Left hindlimb (tissue), 1 donor: ENCODE data around the gene MYH16.
"Not testable (repeated sequence)": the region's sequence is repeated elsewhere in the genome, so short reads cannot be mapped to it uniquely, and the experiment has no call there.

Experiments
- DNase-seq: peaks from one replicate; pipeline ENCODE4 v3.0.0-alpha.2; 2018

Gene MYH16

DNA sequence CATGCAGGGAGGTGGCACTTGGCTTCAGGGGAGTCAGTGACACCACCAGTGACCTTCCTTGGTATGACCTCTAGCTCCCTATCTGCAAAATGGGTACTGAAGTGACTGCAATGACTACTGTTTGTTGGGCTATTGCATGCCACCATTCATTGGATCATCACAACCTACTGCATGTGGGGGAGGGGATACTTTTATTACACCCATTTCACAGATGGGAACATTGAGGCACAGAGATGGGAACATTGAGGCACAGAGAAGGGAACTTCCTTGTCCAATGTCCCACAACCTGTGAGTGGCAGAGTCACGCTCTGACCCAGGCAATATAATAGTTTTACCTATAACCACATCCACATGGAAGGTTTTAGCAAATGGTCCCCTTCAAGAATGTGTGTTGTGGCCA lies 12.2 kb upstream of the MYH16 start:
- no peak for DNase-seq

GRCh38 chr7:99261646-99262045 lies 11.0 kb upstream of the MYH16 start:
- DNase-seq: no peak

DNA sequence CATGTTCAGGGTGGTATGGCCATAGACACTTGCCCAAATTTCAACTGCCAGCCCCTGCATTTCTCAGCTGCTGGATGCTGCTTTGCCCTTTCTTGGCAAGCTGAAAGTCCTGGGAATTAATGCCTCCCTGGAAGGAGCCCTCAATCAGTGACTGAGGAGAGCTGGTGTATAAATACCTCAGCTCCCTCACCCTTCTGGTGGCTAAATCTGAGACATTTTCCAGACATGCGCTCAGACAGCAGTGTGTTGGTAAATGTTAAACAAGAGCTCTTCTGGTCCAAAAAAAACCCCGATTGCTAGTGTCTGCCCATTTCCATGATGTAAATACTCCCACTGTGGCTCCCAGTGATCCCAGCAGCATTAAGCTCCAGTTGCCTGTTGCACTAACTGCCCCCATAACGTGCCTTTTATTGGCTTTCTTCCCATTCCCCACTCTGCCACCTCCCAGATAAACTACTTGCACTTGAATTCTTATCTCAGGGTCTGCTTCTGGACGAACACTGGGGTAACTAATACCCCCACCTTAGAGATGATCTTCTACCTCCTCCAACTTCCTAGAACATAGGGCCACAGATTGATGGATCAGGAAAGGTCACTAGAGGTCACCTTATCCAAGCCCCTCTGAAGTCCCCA lies 6.7 kb upstream of the MYH16 start:
- no peak for DNase-seq

GRCh38 chr7:99267481-99267840 lies 5.2 kb upstream of the MYH16 start:
- no peak for DNase-seq

DNA sequence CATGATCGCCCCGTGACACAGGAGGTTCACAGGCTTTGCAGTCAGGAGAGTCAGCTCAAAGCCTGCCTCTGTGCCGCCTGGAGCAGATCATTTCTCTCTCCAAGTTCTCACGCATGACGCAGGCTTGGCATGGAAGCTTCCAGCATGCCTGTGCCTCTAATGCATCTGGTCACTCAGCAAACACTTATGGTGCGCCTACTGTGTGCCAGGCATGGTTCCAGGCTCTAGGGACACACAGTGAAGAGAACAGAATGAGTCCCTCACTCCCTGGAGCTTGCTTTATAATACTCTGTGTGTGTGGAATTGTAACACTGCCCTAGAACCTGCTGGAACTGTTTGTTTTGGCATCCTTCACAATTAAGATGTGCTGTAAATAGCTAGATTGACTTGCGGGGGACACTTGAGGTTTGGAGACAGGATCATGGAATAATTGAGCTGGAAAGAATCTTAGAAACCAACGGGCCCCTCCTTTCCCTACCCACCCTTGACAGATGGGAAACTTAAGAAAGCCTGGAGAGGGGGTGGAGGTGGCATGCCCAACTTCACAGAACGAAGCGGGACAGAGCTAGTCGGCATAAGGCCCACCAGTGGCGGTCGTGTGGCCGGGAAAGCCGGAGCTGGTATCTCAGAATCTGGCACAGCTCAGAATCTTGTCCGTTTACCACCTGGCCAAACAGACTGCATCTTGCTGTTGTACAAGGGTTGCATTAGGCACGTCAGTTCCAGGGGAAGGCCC lies 4.6 kb upstream of the MYH16 start:
- DNase-seq: no peak

DNA sequence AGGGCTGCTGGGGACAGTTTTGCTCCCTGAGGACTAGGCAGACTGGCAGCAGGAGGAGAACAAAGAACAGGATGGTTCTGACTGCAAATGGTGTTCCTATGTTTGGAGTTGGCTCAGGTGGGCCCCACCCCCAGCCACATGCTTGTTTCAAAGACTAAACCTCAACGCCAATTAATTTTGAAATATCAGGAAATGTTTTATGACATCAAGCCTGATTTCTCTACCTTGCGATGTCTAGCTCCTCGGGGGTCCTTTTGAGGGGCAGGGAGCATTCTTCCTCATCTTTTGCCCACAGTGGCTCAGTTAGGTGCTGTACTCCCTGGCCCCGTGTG lies 4.1 kb upstream of the MYH16 start:
- DNase-seq: no peak

GRCh38 chr7:99270702-99271101 lies 1.9 kb upstream of the MYH16 start:
- DNase-seq: no peak

GRCh38 chr7:99273561-99273960 lies 922 bp downstream of the MYH16 start:
- not testable (repeated sequence) for DNase-seq

GRCh38 chr7:99274908-99275307 lies 2.3 kb downstream of the MYH16 start:
- not testable (repeated sequence) for DNase-seq

- DNase-seq: no peak
These were observed 2.9 kb downstream of the MYH16 start for GRCh38 chr7:99275496-99275895.

GRCh38 chr7:99278180-99278579 lies 5.5 kb downstream of the MYH16 start:
- DNase-seq: no peak

GRCh38 chr7:99284165-99284564 lies 11.5 kb downstream of the MYH16 start:
- not testable (repeated sequence) for DNase-seq

- no peak for DNase-seq
These were observed 15.3 kb downstream of the MYH16 start for GRCh38 chr7:99287779-99288534.

DNA sequence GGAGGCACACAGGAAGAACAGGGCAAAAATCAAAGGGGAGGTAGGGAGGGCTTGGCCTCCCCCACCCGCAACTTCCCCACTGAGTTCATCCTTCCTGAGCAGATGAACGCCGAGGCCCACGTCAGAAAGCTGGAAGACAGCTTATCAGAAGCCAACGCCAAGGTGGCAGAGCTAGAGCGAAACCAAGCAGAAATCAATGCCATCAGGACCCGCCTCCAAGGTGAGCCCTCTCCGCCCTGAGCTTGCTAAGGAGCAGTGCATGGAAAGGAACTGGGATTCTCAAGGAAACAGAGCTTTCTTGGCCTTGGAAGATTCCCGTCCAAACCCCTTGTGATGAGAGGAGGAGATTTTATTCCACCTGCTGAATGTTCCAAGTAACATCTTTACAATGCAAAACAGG lies 16.5 kb downstream of the MYH16 start:
- no peak for DNase-seq

DNA sequence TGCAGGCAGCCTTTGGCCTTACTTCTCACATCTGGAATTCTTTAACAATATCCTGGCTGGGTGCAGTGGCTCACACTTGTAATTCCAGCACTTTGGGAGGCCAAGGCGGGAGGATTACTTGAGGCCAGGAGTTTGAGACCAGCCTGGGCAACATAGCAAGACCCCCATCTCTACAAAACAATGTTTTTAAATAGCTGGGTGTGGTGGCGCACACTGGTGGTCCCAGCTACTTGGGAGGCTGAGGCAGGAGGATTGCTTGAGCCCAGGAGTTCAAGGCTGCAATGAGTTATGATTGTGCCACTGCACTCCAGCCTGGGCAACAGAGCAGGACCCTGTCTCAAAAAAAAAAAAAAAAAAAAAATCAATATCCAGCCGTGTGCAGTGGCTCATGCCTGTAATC lies 17.5 kb downstream of the MYH16 start:
- DNase-seq: not testable (repeated sequence)

DNA sequence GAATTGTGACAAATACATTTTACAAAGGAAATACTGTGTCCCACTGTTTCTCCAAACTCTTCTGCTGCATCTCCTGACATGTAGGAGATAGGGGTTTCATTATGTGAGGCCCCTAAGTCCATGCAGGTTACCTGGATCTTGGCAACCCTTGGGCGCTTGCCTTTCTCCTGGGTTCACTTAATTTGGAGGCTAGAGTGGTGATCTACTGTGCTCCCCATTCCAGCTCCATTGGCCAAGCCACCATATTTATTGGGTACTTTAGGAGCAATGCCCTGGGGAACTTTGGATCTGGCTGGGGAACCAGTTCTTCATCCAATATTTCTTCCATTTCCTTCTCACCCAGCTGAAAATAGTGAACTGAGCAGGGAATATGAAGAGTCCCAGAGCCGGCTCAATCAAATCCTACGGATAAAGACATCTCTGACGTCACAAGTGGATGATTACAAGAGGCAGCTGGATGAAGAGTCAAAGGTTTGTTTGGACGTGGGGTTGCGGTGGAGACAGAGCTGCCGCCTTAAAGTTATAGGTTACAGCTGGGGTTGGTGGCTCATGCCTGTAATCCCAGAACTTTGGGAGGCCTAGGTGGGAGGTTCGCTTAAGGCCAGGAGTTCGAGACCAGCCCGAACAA lies 18.5 kb downstream of the MYH16 start:
- DNase-seq: no peak

- DNase-seq: no peak
These were observed 19.5 kb downstream of the MYH16 start for GRCh38 chr7:99292127-99292526.

DNA sequence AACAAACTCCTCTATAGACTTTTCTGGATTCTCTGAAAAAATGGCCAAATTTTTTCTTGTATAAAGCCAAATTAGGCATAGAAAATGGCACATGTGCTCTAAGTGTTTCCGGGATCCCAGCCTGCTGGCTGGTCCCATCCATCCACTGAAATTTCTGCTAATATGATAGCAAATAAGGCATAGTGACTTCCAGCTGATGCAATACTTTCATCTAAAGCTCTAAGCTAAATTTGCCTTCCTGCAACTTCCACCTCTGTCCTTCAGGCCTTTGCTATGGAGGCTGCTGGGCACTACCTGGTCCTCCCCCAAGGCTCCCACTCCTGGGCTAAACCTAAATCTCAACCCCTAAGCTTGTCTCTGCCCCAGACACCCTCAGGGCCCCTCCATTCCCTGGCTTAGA lies 20.5 kb downstream of the MYH16 start:
- DNase-seq: no peak

GRCh38 chr7:99293650-99294049 lies 21.0 kb downstream of the MYH16 start:
- no peak for DNase-seq

DNA sequence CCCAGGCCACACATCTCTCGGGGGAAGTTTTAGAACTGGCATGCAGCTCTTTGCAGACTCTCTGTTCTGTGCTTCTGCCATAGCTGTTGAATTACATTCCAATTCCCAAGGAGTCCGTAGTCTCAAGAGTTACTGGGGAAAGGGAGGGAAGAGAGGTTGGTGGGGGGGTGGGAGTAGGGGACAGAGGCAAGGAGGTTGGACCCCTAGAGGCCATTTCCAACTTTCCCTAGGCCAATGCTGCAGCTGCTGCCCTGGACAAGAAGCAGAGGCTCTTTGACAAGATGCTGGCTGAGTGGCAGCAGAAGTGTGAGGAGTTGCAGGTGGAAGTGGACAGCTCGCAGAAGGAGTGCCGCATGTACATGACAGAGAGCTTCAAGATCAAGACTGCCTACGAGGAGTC lies 23.8 kb downstream of the MYH16 start:
- no peak for DNase-seq

GRCh38 chr7:99301496-99301895 lies 28.9 kb downstream of the MYH16 start:
- no peak for DNase-seq

DNA sequence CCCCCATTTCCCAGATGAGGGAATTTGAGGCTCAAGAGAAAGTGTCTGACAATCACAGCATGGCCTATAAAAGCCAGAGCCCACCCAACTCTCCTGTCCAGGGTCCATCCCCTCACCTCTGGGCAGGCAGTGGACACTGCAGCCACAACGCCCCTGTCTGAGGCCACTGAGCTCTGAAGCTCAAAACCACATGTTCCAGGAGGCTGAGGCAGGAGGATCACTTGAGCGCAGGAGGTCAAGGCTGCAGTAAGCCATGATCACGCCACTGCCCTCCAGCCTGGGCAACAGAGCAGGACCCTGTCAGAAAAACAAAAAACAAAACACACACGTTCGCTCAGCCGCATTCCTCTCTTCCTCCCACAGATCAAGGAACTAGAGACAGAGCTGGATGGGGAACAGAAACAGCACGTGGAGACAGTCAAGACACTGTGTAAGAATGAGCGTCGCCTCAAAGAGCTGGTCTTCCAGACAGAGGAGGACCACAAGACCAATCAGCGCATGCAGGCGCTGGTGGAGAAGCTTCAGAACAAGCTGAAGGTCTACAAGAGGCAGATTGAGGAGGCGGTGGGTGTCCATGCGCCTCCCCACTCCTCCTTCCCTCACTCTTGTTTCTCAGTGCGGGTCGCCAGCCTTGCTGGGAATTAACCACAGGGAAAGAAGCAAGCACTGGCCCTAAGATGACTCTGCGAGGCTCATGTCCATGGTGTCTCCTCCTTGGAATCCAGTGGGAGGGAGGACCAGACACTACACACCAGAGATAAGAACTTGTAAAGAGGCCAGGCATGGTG lies 33.0 kb downstream of the MYH16 start:
- no peak for DNase-seq
